Thoracic aorta (tissue), 2 donors: Measurements from ENCODE around the gene FOSL2. TPM values are rescaled to one million over a fixed set of nuclear protein-coding genes. Genes with fewer than 3 reads are reported as not detected.

Experiments used
- ATAC-seq: fragments of 150-250 bp; one replicate; pipeline ENCODE4 v1.8.0; 2017; ENCODE audit warnings: low read depth; ENCODE audit not compliant: insufficient number of reproducible peaks, low FRiP score
- DNase-seq: peaks from one replicate; pipeline ENCODE4 v3.0.0-alpha.2; 2020; ENCODE audit warnings: low spot score
- H3K27ac ChIP-seq, 2 donors: fragments of 200-600 bp; sonication (generic); 1 replicate in 1 of 2; 2 replicates in 1 of 2; pipeline ENCODE4 v1.5.1; 2016; ENCODE audit warnings: mild to moderate bottlenecking in 2 of 2, moderate library complexity in 2 of 2
- H3K27me3 ChIP-seq: fragments of 200-600 bp; sonication (generic); replicated peaks from 2 replicates; pipeline ENCODE4 v1.6.0; 2016; ENCODE audit warnings: mild to moderate bottlenecking; ENCODE audit not compliant: insufficient read depth
- H3K36me3 ChIP-seq: fragments of 200-600 bp; sonication (generic); one replicate; pipeline ENCODE4 v1.5.1; 2016
- H3K4me1 ChIP-seq, 2 donors: fragments of 200-600 bp; sonication (generic); 1 replicate in 1 of 2; 2 replicates in 1 of 2; pipeline versions ENCODE4 v1.5.1 to v1.6.0; 2016; ENCODE audit warnings: low read depth in 2 of 2, mild to moderate bottlenecking in 1 of 2; ENCODE audit not compliant: control insufficient read depth in 1 of 2
- H3K4me3 ChIP-seq: fragments of 200-600 bp; sonication (generic); 2 replicates; pipeline ENCODE4 v1.5.1; 2016; ENCODE audit warnings: mild to moderate bottlenecking
- H3K9me3 ChIP-seq: fragments of 200-600 bp; sonication (generic); 2 replicates; pipeline ENCODE4 v1.5.1; 2016
- CTCF ChIP-seq: fragments of 200-600 bp; sonication (generic); IDR thresholded peaks from one replicate; pipeline ENCODE4 v1.5.1; 2019; ENCODE audit warnings: antibody characterized with exemption
- total RNA-seq, 2 donors: library from RNA; depleted of rRNA; stranded (reverse); fragments of >200 nt; gene quantifications; one replicate each; pipeline versions ENCODE4 v1.1.0 to v1.2.3, GENCODE V29; 2016

Gene FOSL2
- total RNA-seq, 2 donors from 2014 or later: 188 to 311 TPM

DNA sequence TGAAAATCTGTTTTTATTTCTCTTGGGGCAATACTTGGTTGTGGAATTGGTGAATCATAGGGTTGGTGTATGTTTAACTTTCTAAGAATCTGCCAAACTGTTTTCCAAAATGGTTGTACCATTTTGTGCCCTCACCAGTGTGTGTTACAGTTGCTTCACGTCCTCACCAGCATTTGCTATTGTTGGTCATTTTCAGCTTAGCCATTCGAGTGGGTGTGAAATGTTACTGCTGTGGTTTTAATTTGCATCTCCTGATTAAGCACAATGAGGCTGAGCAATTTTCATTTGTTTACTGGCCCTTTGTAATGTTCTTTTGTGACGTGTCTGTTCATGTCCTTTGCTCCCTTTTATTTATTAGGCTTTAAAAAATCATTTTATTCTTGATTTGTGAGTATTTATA is 49.7 kb downstream of the FOSL2 start:
- no peak for TF ChIP-seq CTCF
- Histone ChIP-seq H3K4me3 (no peak overlapping the region), H3K36me3 (no peaks in the 10 kb centered on the region), H3K27me3 (no peaks in the 10 kb centered on the region), H3K9me3 (no peaks in the 10 kb centered on the region), H3K4me1 (no peaks in the 10 kb centered on the region), H3K27ac (no peak overlapping the region)
- DNase-seq (no peak), ATAC-seq (no peak)

GRCh38 chr2:28444956-28445355 is 52.3 kb downstream of the FOSL2 start:
- H3K4me1 ChIP-seq: no peaks in the 10 kb centered on the region
- no peaks in the 10 kb centered on the region for H3K9me3 ChIP-seq
- H3K4me3 ChIP-seq: no peak overlapping the region
- no peak overlapping the region for H3K27ac ChIP-seq
- DNase-seq: no peak
- no peaks in the 10 kb centered on the region for H3K27me3 ChIP-seq
- H3K36me3 ChIP-seq: no peaks in the 10 kb centered on the region
- no peak for TF ChIP-seq CTCF
- no peak for ATAC-seq

DNA sequence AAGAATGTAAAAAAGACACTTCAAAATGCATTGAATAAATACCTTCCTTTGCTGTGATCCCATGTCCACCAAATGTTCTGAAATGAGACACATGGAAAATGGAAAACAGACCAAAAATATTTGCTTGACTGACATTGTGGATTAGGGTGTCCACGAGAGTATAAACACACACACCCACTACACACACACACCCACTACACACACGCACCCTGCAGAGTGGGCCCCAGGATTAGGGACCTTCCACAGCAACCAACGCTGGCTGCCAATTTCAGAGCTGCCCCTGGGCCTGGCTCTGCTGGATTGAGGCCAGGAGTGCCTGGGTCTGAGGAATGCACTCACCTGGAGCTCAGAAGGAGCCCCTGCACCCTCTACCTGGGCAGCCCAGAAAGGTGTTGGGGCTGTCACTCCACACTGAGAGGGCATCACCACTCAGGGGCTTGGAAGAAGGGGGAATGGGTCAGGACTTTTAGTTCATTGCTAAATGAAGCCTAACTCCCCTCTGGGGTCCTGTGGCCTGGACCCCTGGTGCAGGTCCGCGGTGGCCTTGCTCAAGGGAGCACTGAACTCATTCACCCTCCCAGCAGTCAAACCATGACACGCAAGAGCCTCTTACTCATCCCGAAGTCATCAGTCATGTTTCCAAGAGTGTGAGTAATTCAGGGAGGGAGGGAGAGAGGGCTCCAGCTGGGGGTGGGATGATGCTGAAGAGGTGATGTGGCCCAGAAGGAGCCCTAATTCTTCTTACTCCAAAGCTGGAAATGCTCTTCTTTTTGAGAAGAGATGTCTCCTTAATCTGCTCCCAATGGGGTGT is 53.0 kb downstream of the FOSL2 start:
- H3K36me3 ChIP-seq: no peaks in the 10 kb centered on the region
- H3K4me1 ChIP-seq: no peaks in the 10 kb centered on the region
- DNase-seq: no peak
- H3K27ac ChIP-seq: no peak overlapping the region
- no peaks in the 10 kb centered on the region for H3K27me3 ChIP-seq
- H3K9me3 ChIP-seq: no peaks in the 10 kb centered on the region
- TF ChIP-seq CTCF: no peak
- no peak overlapping the region for H3K4me3 ChIP-seq
- peak; percentile 66 for ATAC-seq

DNA sequence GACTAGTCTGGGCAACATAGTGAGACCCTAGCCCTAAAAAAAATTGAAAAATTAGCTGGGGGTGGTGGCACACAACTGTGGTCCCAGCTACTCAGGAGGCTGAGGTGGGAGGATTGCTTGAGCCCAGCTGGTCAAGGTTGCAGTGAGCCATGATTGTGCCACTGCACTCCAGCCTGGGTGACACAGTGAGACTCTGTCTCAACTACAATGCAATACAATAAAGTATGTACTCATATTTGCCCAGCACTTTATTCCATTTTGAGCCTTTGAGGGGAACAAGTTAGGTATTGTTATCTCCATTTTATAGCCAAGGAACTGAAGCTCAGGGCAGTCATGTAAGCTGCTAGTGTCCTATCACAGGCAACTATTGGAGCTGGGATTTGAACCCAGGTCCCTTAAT is 53.9 kb downstream of the FOSL2 start:
- Histone ChIP-seq H3K4me3 (no peak overlapping the region), H3K4me1 (no peaks in the 10 kb centered on the region), H3K9me3 (no peaks in the 10 kb centered on the region), H3K27ac (no peak overlapping the region), H3K36me3 (no peaks in the 10 kb centered on the region), H3K27me3 (no peaks in the 10 kb centered on the region)
- no peak for DNase-seq
- ATAC-seq: no peak
- no peak for TF ChIP-seq CTCF

DNA sequence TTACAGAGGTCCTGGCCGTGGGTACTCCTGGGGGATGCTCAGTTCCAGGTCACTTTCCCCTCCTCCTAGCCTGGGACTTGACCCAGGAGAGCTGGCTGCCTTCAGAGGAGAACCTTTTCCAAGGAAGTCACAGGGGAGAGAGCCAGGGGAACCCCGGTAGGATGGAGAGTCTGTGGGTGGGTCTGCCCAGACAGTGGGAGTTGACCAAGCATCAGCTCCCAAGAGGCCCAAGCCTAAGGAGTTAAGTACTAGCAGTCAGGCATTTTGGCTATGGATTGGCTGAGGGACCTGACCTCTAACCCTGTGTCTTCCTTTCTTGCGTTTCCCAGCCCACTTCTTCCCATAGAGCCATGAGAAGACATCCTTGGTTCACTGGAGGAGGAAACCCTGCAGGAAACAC is 54.4 kb downstream of the FOSL2 start:
- Histone ChIP-seq H3K9me3 (no peaks in the 10 kb centered on the region), H3K4me3 (no peak overlapping the region), H3K4me1 (no peaks in the 10 kb centered on the region), H3K27me3 (no peaks in the 10 kb centered on the region), H3K27ac (no peak overlapping the region), H3K36me3 (no peaks in the 10 kb centered on the region)
- no peak for TF ChIP-seq CTCF
- ATAC-seq (no peak), DNase-seq (no peak)
